Stomach (tissue), 9 donors: Measurements from ENCODE around the gene KIF20A. TPM values are rescaled to one million over a fixed set of nuclear protein-coding genes. Genes with fewer than 3 reads are reported as not detected.
"Not testable (repeated sequence)": the region's sequence is repeated elsewhere in the genome, so short reads cannot be mapped to it uniquely, and the experiment has no call there.

Source experiments
- DNase-seq, 2 donors: peaks; one replicate each; pipeline versions ENCODE4 v3.0.0 to v3.0.0-alpha.2; 2013 to 2019
- H3K27ac ChIP-seq, 5 donors: fragments of 200-600 bp in 4 of 5; sonication (generic) in 4 of 5; one replicate each; pipeline ENCODE4 v1.5.1; 2013 to 2019; ENCODE audit warnings: mild to moderate bottlenecking in 1 of 5, moderate library complexity in 1 of 5
- H3K27me3 ChIP-seq, 3 donors: fragments of 200-600 bp; sonication (generic); one replicate each; pipeline ENCODE4 v1.5.1; 2017 to 2019; ENCODE audit warnings: mixed run types in 1 of 3
- H3K36me3 ChIP-seq, 4 donors: fragments of 200-600 bp; sonication (generic); 1 replicate in 3 of 4; 2 replicates in 1 of 4; pipeline ENCODE4 v1.5.1; 2016 to 2019
- H3K4me1 ChIP-seq, 4 donors: fragments of 200-600 bp; sonication (generic); one replicate each; pipeline ENCODE4 v1.5.1; 2016 to 2019
- H3K4me3 ChIP-seq, 4 donors: fragments of 200-600 bp; sonication (generic) in 3 of 4; one replicate each; pipeline ENCODE4 v1.5.1; 2016 to 2019; ENCODE audit warnings: mild to moderate bottlenecking in 1 of 4
- H3K9me3 ChIP-seq, 4 donors: fragments of 200-600 bp; sonication (generic); one replicate each; pipeline ENCODE4 v1.5.1; 2016 to 2019
- EP300 ChIP-seq: sonication (generic); formaldehyde crosslinking; IDR thresholded peaks from one replicate; pipeline ENCODE4 v1.6.1; 2017; ENCODE audit warnings: antibody characterized with exemption
- POLR2A ChIP-seq, 4 donors: fragments of 450-650 bp; IDR thresholded peaks; one replicate each; pipeline ENCODE4 v1.6.1; 2016; ENCODE audit warnings: antibody characterized with exemption in 4 of 4, control low read depth in 2 of 4, mild to moderate bottlenecking in 1 of 4, moderate library complexity in 1 of 4
- POLR2AphosphoS5 ChIP-seq, 3 donors: sonication (generic); formaldehyde crosslinking; IDR thresholded peaks; one replicate each; pipeline ENCODE4 v1.6.1; 2016; ENCODE audit warnings: antibody characterized with exemption in 3 of 3
- WGBS, 5 donors: extraction: QIAGEN DNeasy Blood & Tissue Kit in 3 of 5; methylation state at CpG; one replicate each; pipeline versions ENCODE4 v1.1.5 to v1.1.7; 2013 to 2018; 5-methylcytosine and 5-hydroxymethylcytosine counted together
- intact Hi-C: fragments of 100-400 bp; cut with DNase I; formaldehyde crosslinking; loops from one replicate; pipeline ENCODE4 v1.15.1; 2023; ENCODE audit warnings: low total_unique reads
- polyA plus RNA-seq, 3 donors: library from polyadenylated mRNA; stranded (reverse); fragments of 200-250 nt; gene quantifications; one replicate each; pipeline ENCODE4 v1.2.3, GENCODE V29; 2013
- total RNA-seq, 5 donors: library from RNA; depleted of rRNA; stranded (reverse); fragments of >200 nt; gene quantifications; one replicate each; pipeline versions ENCODE4 v1.1.0 to v1.2.3, GENCODE V29; 2014 to 2016
- TF ChIP-seq, protein P1 (sequence below), 7 experiments: fragments of 450-650 bp in 4 of 7; fragments of 200-600 bp in 3 of 7; sonication (generic) in 3 of 7; IDR thresholded peaks; one replicate each; pipeline ENCODE4 v1.5.1; 2016 to 2019; ENCODE audit warnings: antibody characterized with exemption in 7 of 7, control low read depth in 2 of 7, mild to moderate bottlenecking in 1 of 7
- donor health status: healthy with polysubstance abuse.
- donor health status: Bipolar disorder and iron deficiency.
- donor health status: healthy.

KIF20A gene
- total and polyA plus RNA-seq, 8 donors: 2.0 to 8.4 (median 4.7) TPM; not detected in 2

DNA sequence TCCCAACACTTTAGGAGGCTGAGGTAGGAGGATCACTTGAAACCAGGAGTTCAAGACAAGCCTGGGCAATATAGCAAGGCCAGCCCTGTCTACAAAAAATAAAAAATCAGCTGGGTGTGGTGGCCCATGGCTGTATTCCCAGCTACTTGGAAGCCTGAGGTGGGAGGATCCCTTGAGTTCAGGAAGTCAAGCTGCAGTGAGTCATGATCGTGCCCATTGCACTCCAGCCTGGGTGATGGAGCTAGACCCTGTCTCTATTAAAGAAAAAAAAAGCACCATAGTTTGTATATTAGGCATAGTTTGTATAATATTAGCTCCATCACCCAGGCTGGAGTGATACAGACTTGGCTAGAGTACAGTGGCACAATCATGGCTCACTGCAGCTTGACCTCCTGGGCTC lies 30.1 kb upstream of the KIF20A start:
- H3K27me3 ChIP-seq: no peaks in the 10 kb centered on the region
- DNase-seq: peak; percentile 27
- no peak overlapping the region for H3K4me3 ChIP-seq
- intact Hi-C loops: no loop called here
- no peak for TF ChIP-seq POLR2A (IDR thresholded peaks at IDR 0.05)
- TF ChIP-seq EP300: no peak
- no peak for TF ChIP-seq POLR2AphosphoS5 (IDR thresholded peaks at IDR 0.05)
- TF ChIP-seq, protein P1, sequence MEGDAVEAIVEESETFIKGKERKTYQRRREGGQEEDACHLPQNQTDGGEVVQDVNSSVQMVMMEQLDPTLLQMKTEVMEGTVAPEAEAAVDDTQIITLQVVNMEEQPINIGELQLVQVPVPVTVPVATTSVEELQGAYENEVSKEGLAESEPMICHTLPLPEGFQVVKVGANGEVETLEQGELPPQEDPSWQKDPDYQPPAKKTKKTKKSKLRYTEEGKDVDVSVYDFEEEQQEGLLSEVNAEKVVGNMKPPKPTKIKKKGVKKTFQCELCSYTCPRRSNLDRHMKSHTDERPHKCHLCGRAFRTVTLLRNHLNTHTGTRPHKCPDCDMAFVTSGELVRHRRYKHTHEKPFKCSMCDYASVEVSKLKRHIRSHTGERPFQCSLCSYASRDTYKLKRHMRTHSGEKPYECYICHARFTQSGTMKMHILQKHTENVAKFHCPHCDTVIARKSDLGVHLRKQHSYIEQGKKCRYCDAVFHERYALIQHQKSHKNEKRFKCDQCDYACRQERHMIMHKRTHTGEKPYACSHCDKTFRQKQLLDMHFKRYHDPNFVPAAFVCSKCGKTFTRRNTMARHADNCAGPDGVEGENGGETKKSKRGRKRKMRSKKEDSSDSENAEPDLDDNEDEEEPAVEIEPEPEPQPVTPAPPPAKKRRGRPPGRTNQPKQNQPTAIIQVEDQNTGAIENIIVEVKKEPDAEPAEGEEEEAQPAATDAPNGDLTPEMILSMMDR (IDR thresholded peaks at IDR 0.05): no peak
- peaks cover 0 to 4% (median 0%) of the 10 kb centered on the region in 4 donors for H3K4me1 ChIP-seq
- 17 to 43% (median 20%) methylated on average over 1 of the region's 1 CpG for WGBS, 5 donors
- H3K27ac ChIP-seq: no peak overlapping the region
- H3K36me3 ChIP-seq: no peaks in the 10 kb centered on the region
- H3K9me3 ChIP-seq: no peaks in the 10 kb centered on the region

DNA sequence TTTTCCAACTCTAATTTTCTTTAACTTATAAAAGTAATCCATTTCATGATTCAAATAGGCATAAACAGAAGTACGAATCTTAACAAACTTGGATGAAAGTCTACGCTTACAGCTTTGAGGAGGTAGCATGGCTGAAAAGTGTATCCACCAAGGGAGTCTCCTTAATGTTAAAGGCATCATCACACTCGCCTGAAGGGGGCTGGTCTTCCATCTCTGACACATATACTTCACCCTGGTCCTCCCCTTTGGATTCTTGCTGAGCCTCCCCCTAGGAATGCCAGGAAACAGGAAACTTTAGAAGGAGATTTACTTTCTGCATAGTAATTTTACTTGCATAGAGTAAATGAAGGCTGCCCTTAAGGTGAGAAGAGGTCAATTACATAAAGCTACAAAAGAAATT lies 29.4 kb upstream of the KIF20A start:
- Histone ChIP-seq H3K27ac (no peak overlapping the region), H3K4me1 (peaks cover 0 to 4% (median 0%) of the 10 kb centered on the region in 4 donors), H3K9me3 (no peaks in the 10 kb centered on the region), H3K36me3 (no peaks in the 10 kb centered on the region), H3K27me3 (no peaks in the 10 kb centered on the region), H3K4me3 (no peak overlapping the region)
- intact Hi-C loops: no loop called here
- TF ChIP-seq EP300 (no peak), POLR2A (IDR thresholded peaks at IDR 0.05) (no peak), POLR2AphosphoS5 (IDR thresholded peaks at IDR 0.05) (no peak)
- TF ChIP-seq, protein P1 (IDR thresholded peaks at IDR 0.05): no peak
- 48 to 62% (median 52%) methylated on average over 3 of the region's 3 CpGs for WGBS, 5 donors
- no peak for DNase-seq

DNA sequence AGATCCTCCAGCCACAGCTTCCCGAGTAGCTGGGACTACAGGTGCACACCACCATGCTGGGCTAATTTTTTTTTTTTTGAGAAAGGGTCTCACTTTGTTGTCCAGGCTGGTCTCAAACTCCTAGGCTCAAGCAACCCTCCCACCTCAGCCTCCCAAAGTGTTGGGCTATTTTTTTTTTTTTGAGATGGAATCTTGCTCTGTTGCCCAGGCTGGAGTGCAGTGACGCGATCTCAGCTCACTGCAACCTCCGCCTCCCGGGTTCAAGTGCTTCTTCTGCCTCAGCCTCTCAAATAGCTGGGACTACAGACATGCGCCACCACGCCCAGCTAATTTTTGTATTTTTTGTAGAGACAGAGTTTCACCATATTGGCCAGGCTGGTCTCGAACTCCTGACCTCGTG lies 22.9 kb upstream of the KIF20A start:
- WGBS, 5 donors: 96 to 99% (median 97%) methylated on average over 9 of the region's 9 CpGs
- intact Hi-C loops, H3K4me3 ChIP-seq, H3K27ac ChIP-seq, H3K4me1 ChIP-seq, H3K27me3 ChIP-seq, H3K9me3 ChIP-seq, DNase-seq: not testable (repeated sequence)
- H3K36me3 ChIP-seq: peaks cover 39 to 56% (median 53%) of the 10 kb centered on the region in 4 donors

DNA sequence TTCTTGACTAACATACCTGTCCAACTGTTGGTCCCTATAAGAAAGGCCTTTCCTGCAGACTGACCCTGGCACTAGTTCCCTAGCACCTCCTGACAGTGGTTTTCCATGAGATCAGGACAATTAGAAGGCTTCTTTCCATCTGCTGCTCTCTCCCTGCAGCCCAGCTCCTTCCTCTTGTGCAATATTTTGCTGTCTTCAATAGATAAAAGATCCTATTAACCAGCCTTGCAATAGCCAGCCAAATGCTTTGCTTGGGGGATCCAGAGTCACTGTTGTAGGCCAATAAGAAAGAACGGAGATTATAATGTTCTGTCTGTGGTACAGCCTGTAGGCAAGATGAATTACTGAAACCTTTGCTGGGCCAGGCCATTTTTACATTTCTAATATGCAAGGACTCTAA lies 21.3 kb upstream of the KIF20A start:
- H3K27ac ChIP-seq: no peak overlapping the region
- no peak for DNase-seq
- H3K9me3 ChIP-seq: no peaks in the 10 kb centered on the region
- H3K4me3 ChIP-seq: no peak overlapping the region
- intact Hi-C loops: no loop called here
- no peaks in the 10 kb centered on the region for H3K4me1 ChIP-seq
- TF ChIP-seq POLR2A (IDR thresholded peaks at IDR 0.05) (no peak), POLR2AphosphoS5 (IDR thresholded peaks at IDR 0.05) (no peak), EP300 (no peak)
- TF ChIP-seq, protein P1 (IDR thresholded peaks at IDR 0.05): no peak
- H3K36me3 ChIP-seq: peaks cover 56 to 73% (median 70%) of the 10 kb centered on the region in 4 donors
- 68 to 94% (median 87%) methylated on average over 1 of the region's 1 CpG for WGBS, 5 donors
- no peaks in the 10 kb centered on the region for H3K27me3 ChIP-seq

DNA sequence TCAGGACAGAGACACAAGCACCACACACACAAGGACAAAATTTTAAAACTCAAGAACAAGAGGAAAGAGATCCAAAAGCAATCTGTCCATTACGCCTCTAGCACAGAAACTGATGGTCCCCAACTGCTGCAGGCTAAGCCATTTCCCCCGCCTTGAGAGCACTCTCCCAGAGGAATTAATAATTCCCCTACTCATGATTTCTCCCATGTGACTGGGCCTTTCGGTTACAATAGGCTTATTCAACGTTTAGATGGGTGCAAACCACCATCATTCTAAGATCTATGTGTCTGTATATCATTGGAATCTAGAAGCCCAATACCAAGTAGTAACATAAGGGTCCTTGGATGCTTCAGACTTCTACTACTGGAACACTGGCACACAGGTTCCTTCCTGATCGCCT lies 19.2 kb upstream of the KIF20A start:
- TF ChIP-seq POLR2AphosphoS5 (IDR thresholded peaks at IDR 0.05): no peak
- TF ChIP-seq, protein P1 (IDR thresholded peaks at IDR 0.05): no peak
- TF ChIP-seq EP300: no peak
- no peak for TF ChIP-seq POLR2A (IDR thresholded peaks at IDR 0.05)
- Histone ChIP-seq H3K9me3 (no peaks in the 10 kb centered on the region), H3K27me3 (no peaks in the 10 kb centered on the region), H3K4me3 (no peak overlapping the region), H3K4me1 (no peaks in the 10 kb centered on the region), H3K27ac (no peak overlapping the region), H3K36me3 (peaks cover 76 to 93% (median 90%) of the 10 kb centered on the region in 4 donors)
- intact Hi-C loops: no loop called here
- 86 to 95% (median 92%) methylated on average over 5 of the region's 5 CpGs for WGBS, 5 donors
- no peak for DNase-seq
